HS-27A (cell line): Measurements from ENCODE around the gene AP4E1.
A peak's percentile ranks its signal among the peaks of the same experiment; 100 is the strongest.
"Not testable (repeated sequence)": the region's sequence is repeated elsewhere in the genome, so short reads cannot be mapped to it uniquely, and the experiment has no call there.

Source experiments
- DNase-seq: peaks from one replicate; pipeline ENCODE4 v3.0.0-alpha.2; 2012; ENCODE audit warnings: low read depth, missing footprints

Gene AP4E1

GRCh38 chr15:50889589-50889988 is 18.9 kb upstream of the AP4E1 start:
- DNase-seq: no peak

GRCh38 chr15:50890751-50891150 is 17.7 kb upstream of the AP4E1 start:
- no peak for DNase-seq

- DNase-seq: no peak
Measured at GRCh38 chr15:50891159-50891558, 17.3 kb upstream of the AP4E1 start.

GRCh38 chr15:50893976-50894375 is 14.5 kb upstream of the AP4E1 start:
- no peak for DNase-seq

GRCh38 chr15:50901390-50901789 is 7.1 kb upstream of the AP4E1 start:
- DNase-seq: not testable (repeated sequence)

- no peak for DNase-seq
Measured at GRCh38 chr15:50904211-50904610, 4.3 kb upstream of the AP4E1 start.

GRCh38 chr15:50905055-50905454 is 3.4 kb upstream of the AP4E1 start:
- no peak for DNase-seq

GRCh38 chr15:50906954-50907600 is 1.4 kb upstream of the AP4E1 start:
- no peak for DNase-seq

GRCh38 chr15:50907601-50908208 is 778 bp upstream of the AP4E1 start:
- no peak for DNase-seq

- no peak for DNase-seq
Measured at GRCh38 chr15:50909010-50909317, 481 bp downstream of the AP4E1 start.

GRCh38 chr15:50910426-50910795 is 1.9 kb downstream of the AP4E1 start:
- DNase-seq: peak; percentile 79

GRCh38 chr15:50911001-50911400 is 2.5 kb downstream of the AP4E1 start:
- DNase-seq: no peak

GRCh38 chr15:50911621-50912020 is 3.1 kb downstream of the AP4E1 start:
- DNase-seq: no peak

GRCh38 chr15:50916400-50916799 is 7.9 kb downstream of the AP4E1 start:
- no peak for DNase-seq

- DNase-seq: not testable (repeated sequence)
Measured at GRCh38 chr15:50919359-50919758, 10.9 kb downstream of the AP4E1 start.

- DNase-seq: no peak
Measured at GRCh38 chr15:50925281-50925680, 16.8 kb downstream of the AP4E1 start.

- DNase-seq: no peak
Measured at GRCh38 chr15:50929062-50929461, 20.6 kb downstream of the AP4E1 start.

GRCh38 chr15:50930792-50931191 is 22.3 kb downstream of the AP4E1 start:
- DNase-seq: no peak

- DNase-seq: no peak
Measured at GRCh38 chr15:50933341-50933740, 24.9 kb downstream of the AP4E1 start.

- no peak for DNase-seq
Measured at GRCh38 chr15:50938525-50938924, 30.0 kb downstream of the AP4E1 start.

- DNase-seq: peak; percentile 7
Measured at GRCh38 chr15:50939911-50940310, 31.4 kb downstream of the AP4E1 start.

GRCh38 chr15:50940506-50940905 is 32.0 kb downstream of the AP4E1 start:
- DNase-seq: peak; percentile 30

GRCh38 chr15:50943638-50944037 is 35.2 kb downstream of the AP4E1 start:
- DNase-seq: no peak

GRCh38 chr15:50944672-50945071 is 36.2 kb downstream of the AP4E1 start:
- DNase-seq: no peak
